ENCODE results near the gene ZNF654.
"Not testable (repeated sequence)": the region's sequence is repeated elsewhere in the genome, so short reads cannot be mapped to it uniquely, and the experiment has no call there.

Gene ZNF654

GRCh38 chr3:88058581-88059379 lies at the start of gene ZNF654, which contains the start of gene CGGBP1:
Gene ZNF654, plus strand, starts transcription at chr3:88059255. Its CDS starts 65 bp downstream, at chr3:88059320.
Gene CGGBP1, minus strand, starts transcription at chr3:88059005. Its CDS starts 3,029 bp downstream, at chr3:88055976.
- in situ Hi-C loops (cut with MboI; ENCODE audit: low sequenced_read_pairs): no loop called here

DNA sequence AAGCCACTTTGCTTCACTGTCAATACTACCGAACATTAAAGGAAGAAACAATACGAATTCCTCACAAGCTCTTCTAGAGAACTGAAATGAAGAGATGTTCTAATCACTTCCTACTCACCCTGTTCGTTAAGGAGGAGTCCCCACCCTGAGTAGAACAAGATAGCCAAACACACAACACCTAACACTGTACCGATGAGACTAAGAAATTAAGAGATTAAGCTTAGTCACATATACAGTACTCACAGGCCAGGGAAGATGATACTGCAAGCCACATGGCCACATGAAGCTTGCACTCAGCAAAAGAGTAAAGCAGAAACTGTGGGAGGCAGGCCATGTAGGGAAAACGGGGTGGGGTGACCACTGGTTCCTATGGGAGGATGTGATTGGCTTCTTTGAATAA lies 48.2 kb upstream of the ZNF654 start:
- in situ Hi-C loops (cut with MboI; ENCODE audit: low sequenced_read_pairs): no loop called here

GRCh38 chr3:88013592-88013991 lies 45.5 kb upstream of the ZNF654 start:
- in situ Hi-C loops (cut with MboI; ENCODE audit: low sequenced_read_pairs): no loop called here

- in situ Hi-C loops (cut with MboI; ENCODE audit: low sequenced_read_pairs): not testable (repeated sequence)
Measured at GRCh38 chr3:88015656-88016055, 43.4 kb upstream of the ZNF654 start.

- in situ Hi-C loops (cut with MboI; ENCODE audit: low sequenced_read_pairs): no loop called here
Measured at GRCh38 chr3:88019024-88019423, 40.0 kb upstream of the ZNF654 start.

DNA sequence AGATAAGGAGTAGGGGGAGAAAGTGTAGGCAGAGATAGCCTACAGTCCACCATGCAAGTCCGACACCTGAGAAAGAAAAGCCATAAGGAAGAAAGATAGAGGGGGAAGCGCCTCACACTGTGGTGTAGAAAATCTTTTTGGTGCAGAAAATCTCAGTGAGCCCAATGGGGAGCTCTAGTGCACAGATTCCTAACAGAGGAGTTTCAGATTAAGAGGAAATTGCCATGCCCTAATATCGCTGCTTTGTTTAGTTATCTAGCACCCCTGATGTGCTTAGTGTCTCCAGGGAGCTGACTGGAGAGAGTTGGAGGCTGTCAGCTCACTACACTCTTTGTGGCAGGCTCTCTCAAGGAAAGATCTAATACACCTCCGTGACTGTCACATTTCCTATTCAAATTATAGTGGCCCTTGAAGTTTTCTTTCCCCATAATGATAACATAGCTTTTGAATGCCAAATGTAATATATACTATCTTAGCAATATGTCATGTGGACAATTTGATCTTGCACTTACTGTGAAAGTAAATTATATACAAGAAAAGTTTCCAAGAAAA lies 34.0 kb upstream of the ZNF654 start:
- in situ Hi-C loops (cut with MboI; ENCODE audit: low sequenced_read_pairs): no loop called here

DNA sequence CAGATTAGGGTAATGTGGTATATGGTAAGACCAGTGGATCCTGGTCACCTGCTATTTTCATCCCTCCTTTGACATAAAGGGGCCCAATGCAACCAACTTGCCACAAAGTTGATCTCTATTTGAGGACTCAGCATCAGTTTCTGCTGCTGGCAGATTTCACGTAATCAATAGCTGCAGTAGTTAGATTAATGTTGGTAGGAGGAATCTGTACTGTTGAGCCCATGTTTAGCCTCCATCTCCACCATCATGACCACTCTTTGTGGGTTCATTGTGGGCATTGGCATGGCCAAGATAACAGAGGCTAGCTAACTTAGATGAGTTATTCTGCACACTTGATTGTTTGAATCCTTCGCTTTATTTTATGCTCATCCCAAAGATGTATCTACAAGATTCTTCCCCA lies 30.2 kb upstream of the ZNF654 start:
- in situ Hi-C loops (cut with MboI; ENCODE audit: low sequenced_read_pairs): no loop called here

DNA sequence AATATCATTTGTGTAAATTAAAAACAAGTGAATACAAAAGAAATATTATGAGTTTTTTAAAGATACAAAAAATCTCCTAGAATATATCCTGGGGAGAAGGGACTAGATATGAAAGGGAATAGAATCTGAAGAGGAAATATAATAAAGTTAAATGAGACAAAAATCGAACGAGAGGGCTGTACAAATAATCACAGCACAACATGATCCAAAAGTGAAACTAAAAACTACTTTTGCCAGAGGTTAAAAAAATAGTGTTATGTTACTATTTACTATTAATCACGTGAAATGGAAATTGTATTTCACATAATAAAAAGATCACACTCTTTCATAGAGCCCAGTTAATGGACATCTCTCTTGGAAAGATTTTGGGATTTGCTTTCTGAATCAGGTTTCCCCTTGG lies 28.8 kb upstream of the ZNF654 start:
- in situ Hi-C loops (cut with MboI; ENCODE audit: low sequenced_read_pairs): no loop called here

DNA sequence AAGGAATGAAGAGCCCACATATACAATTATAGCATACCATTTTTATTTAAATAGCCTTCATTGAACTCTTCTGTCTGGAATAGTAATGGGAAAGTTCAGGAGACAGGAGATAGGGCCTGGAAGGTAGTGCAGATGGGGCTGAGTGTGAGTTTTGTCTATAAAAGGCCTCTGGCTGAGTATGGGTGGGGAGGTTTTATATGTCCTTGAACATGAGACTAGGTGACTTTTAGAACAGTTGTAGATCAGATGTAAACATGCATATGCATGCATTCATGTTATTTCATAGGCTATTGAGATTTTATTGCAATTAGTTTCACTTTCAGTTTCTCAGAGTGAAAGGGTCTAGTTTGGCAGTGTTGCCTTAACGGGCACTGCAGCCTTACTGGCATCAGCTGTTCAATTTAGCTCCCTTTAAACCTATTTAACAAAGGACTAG lies 27.4 kb upstream of the ZNF654 start:
- in situ Hi-C loops (cut with MboI; ENCODE audit: low sequenced_read_pairs): no loop called here

DNA sequence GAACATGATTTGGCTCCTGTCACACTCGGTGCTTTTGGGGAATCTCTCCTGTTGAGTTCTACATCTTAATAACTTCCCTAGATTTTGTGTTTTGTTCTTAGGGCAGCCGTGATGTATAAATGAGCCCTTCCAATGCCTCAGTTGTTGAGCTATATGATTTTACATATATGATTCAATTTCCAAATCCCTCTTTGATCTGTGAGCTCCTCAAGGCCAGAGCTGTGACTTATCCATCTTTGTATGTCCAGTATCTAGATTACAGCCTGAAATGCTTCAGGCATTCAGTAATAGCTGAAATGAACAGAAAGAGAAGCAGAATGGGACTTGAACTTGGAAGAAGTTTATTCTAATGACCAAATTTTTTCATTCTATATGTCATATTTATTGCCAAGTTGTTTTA lies 26.8 kb upstream of the ZNF654 start:
- in situ Hi-C loops (cut with MboI; ENCODE audit: low sequenced_read_pairs): no loop called here

- in situ Hi-C loops (cut with MboI; ENCODE audit: low sequenced_read_pairs): no loop called here
Measured at GRCh38 chr3:88033079-88033478, 26.0 kb upstream of the ZNF654 start.

GRCh38 chr3:88033808-88034207 lies 25.2 kb upstream of the ZNF654 start:
- in situ Hi-C loops (cut with MboI; ENCODE audit: low sequenced_read_pairs): no loop called here

DNA sequence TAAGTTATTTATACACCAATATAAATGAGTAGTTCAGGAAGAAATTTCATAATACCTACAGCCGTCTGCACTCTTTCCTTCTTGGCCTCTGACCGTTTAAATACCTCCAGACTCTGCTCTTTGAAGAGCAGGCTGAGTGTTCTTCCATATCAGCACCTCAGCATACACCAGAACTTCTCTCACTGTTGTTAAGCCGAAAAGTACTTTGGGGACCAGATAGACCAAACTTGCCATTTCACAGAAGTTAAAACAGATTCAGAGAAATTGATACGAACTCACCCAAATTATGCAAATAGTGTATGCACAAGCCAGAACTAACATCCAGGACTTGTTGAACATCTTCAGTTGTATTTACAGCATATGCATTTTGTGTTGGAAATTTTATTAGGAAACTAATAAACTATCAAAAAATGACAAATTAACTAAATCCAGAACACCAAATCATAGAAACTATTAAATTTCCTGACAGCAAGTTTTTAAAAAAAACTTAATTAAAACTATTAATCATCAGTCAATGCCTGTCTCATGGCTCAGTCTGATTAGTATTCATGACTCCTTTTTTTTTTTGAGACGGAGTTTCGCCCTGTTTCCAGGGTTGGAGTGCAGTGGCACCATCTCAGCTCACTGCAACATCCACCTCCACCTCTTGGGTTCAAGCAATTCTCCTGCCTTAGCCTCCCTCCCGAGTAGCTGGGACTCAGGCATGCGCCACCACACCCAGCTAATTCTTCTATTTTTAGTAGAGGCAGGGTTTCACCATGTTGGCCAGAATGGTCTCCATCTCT lies 24.4 kb upstream of the ZNF654 start:
- in situ Hi-C loops (cut with MboI; ENCODE audit: low sequenced_read_pairs): no loop called here

DNA sequence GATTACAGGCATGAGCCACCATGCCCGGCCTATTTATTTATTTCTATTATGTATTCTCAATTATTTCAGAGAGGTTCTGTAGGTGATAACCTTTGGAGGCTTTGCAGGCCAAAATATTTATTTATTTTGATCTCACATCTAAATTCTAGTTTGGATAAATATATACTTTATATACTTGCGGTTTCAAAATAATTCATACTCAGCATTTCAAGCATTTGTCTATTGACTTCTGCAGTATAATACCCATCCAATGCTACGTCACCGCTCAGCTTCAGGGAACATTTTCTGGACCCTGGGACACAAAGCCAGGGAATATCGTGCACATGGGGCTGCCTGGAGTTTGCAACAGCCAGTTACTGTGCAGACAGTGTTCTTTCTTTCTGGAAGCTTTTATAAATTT lies 22.8 kb upstream of the ZNF654 start:
- in situ Hi-C loops (cut with MboI; ENCODE audit: low sequenced_read_pairs): no loop called here

GRCh38 chr3:88038566-88038965 lies 20.5 kb upstream of the ZNF654 start:
- in situ Hi-C loops (cut with MboI; ENCODE audit: low sequenced_read_pairs): no loop called here

- in situ Hi-C loops (cut with MboI; ENCODE audit: low sequenced_read_pairs): no loop called here
Measured at GRCh38 chr3:88040529-88040928, 18.5 kb upstream of the ZNF654 start.

DNA sequence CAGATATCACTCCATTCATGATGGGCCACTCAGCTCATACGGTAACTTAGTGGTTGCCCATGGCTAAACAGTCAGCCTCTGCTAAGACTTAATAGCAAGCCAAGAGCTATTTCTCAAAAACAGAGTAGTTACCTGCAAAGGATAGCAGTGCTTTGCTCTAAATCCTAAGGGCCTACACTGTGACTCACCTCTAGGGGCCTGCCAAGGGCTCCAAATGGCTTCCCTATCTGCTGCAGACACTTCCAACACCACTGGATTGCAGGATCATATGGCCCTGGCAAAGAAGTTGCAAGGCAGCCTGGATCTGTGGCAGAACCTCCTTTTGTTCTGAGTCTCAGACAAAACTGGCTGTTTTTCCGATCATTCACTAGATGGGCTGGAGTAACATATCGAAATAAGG lies 18.1 kb upstream of the ZNF654 start:
- in situ Hi-C loops (cut with MboI; ENCODE audit: low sequenced_read_pairs): no loop called here

- in situ Hi-C loops (cut with MboI; ENCODE audit: low sequenced_read_pairs): no loop called here
Measured at GRCh38 chr3:88044411-88044810, 14.6 kb upstream of the ZNF654 start.

GRCh38 chr3:88046766-88047165 lies 12.3 kb upstream of the ZNF654 start:
- in situ Hi-C loops (cut with MboI; ENCODE audit: low sequenced_read_pairs): no loop called here

GRCh38 chr3:88057630-88058305 lies 1.3 kb upstream of the ZNF654 start:
- in situ Hi-C loops (cut with MboI; ENCODE audit: low sequenced_read_pairs): no loop called here

GRCh38 chr3:88058306-88058580 lies 812 bp upstream of the ZNF654 start:
- in situ Hi-C loops (cut with MboI; ENCODE audit: low sequenced_read_pairs): no loop called here
